Glutamatergic neuron (in vitro differentiated cells): ENCODE measurements around the gene PTPN3. TPM values are rescaled to one million over a fixed set of nuclear protein-coding genes. Genes with fewer than 3 reads are reported as not detected.

ENCODE experiments used
- DNase-seq: peaks from one replicate; pipeline ENCODE4 v3.0.0; 2022
- H3K27ac Mint-ChIP-seq: one replicate; pipeline ENCODE4 v1.8.0; 2020; ENCODE audit warnings: mild to moderate bottlenecking, mixed read lengths, inconsistent platforms; ENCODE audit not compliant: unreplicated experiment
- H3K27me3 Mint-ChIP-seq: one replicate; pipeline ENCODE4 v1.8.0; 2020; ENCODE audit warnings: mild to moderate bottlenecking, moderate library complexity, mixed read lengths, inconsistent platforms; ENCODE audit not compliant: unreplicated experiment
- H3K36me3 Mint-ChIP-seq: one replicate; pipeline ENCODE4 v1.8.0; 2020; ENCODE audit warnings: mild to moderate bottlenecking, mixed read lengths, inconsistent platforms; ENCODE audit not compliant: unreplicated experiment
- H3K4me1 Mint-ChIP-seq: one replicate; pipeline ENCODE4 v1.8.0; 2020; ENCODE audit warnings: mild to moderate bottlenecking, low read depth, mixed read lengths, inconsistent platforms; ENCODE audit not compliant: unreplicated experiment
- H3K4me3 Mint-ChIP-seq: one replicate; pipeline ENCODE4 v1.8.0; 2020; ENCODE audit warnings: mild to moderate bottlenecking, mixed read lengths, inconsistent platforms; ENCODE audit not compliant: unreplicated experiment
- H3K9me3 Mint-ChIP-seq: one replicate; pipeline ENCODE4 v1.8.0; 2020; ENCODE audit warnings: mild to moderate bottlenecking, moderate library complexity, mixed read lengths, inconsistent platforms; ENCODE audit not compliant: unreplicated experiment
- total RNA-seq: library from RNA; stranded (reverse); fragmentation: NEBNext Ultra II Directional; extraction: Animal tissue kit (Norgen Biotek cat#: 25700); gene quantifications from one replicate; pipeline ENCODE4 v1.2.1, GENCODE V29; 2021; ENCODE audit not compliant: unreplicated experiment
- TF ChIP-seq, protein P1 (sequence below): fragments of 200-600 bp; sonication (generic); IDR thresholded peaks from one replicate; pipeline ENCODE4 v1.5.0; 2021; ENCODE audit not compliant: partially characterized antibody, unreplicated experiment

The PTPN3 gene
- total RNA-seq, 1 donor from 2014 or later, result 1.6 TPM

DNA sequence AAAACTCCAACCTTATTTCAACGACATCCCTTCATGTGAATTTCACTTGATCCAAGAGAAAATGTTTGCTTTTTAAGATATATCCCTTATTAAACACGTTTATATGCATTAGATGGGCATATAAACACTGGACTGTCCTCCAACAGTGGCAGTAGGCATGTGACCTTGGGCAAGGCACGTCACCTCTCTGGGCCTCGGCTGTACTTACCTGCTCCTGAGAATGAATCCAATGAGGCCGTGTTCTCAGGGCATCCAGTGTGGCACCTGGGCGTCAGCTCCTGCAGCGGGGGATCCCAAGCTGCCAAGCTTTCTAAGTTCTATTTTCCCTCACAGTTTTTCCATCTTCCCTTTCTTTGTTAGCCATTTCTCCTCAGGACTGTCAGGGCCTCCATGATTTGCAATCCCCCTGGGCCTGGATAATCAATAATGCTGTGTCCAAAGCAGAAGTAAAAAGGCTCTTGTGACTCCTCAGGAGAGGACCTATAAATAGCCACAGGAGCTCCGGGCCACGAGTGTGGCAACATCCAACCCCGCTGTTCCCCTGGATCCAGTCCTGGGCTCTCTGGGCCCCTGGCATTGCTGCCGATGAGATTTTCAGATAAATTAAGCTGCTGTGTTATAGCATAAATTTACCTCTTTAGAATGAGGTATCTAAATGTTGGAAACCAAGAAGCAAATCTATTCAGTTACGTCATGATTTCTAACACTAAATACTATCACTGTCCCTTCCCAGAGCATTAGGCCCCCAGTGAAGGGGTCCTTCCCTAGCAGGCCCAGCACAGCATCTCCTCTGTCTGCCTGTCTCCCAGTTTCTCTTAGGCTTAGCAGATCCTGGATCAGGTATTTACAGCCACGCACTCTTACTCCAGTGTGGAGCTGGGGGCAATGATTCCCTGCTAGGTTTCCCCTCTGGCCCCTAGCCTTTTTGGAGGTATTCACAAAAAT, 76.8 kb downstream of the PTPN3 start:
- no peaks in the 10 kb centered on the region for H3K36me3 Mint-ChIP-seq
- DNase-seq, result peak; percentile 67
- peaks cover 2% of the 10 kb centered on the region for H3K9me3 Mint-ChIP-seq
- peak overlapping the region; percentile 87 for H3K27ac Mint-ChIP-seq
- peaks cover 6% of the 10 kb centered on the region for H3K27me3 Mint-ChIP-seq
- H3K4me1 Mint-ChIP-seq, result peaks cover 42% of the 10 kb centered on the region
- peak overlapping the region; percentile 23 for H3K4me3 Mint-ChIP-seq
- TF ChIP-seq, protein P1, sequence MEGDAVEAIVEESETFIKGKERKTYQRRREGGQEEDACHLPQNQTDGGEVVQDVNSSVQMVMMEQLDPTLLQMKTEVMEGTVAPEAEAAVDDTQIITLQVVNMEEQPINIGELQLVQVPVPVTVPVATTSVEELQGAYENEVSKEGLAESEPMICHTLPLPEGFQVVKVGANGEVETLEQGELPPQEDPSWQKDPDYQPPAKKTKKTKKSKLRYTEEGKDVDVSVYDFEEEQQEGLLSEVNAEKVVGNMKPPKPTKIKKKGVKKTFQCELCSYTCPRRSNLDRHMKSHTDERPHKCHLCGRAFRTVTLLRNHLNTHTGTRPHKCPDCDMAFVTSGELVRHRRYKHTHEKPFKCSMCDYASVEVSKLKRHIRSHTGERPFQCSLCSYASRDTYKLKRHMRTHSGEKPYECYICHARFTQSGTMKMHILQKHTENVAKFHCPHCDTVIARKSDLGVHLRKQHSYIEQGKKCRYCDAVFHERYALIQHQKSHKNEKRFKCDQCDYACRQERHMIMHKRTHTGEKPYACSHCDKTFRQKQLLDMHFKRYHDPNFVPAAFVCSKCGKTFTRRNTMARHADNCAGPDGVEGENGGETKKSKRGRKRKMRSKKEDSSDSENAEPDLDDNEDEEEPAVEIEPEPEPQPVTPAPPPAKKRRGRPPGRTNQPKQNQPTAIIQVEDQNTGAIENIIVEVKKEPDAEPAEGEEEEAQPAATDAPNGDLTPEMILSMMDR, result no peak

DNA sequence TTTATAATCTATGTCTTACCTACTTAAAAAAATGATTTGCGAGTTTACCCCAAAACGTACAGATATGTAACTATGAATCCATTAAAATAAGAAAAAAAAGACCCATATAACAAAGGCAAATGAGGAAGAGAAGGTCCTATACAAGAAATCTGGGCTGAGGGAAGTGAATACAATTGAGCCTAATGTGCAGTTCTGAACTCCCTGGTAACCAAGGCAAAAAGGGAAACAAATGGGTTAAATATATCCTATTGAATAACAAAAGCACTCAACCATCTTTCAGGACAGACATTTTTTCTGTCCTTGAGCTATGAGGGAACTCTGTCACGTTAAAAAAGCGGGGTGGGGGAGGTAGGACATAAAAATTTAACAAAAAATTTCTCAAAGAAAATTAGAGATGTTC, 78.6 kb downstream of the PTPN3 start:
- peaks cover 9% of the 10 kb centered on the region for H3K27me3 Mint-ChIP-seq
- no peak overlapping the region for H3K4me3 Mint-ChIP-seq
- peaks cover 42% of the 10 kb centered on the region for H3K4me1 Mint-ChIP-seq
- H3K27ac Mint-ChIP-seq, result no peak overlapping the region
- DNase-seq, result no peak
- TF ChIP-seq, protein P1, result no peak
- H3K36me3 Mint-ChIP-seq, result no peaks in the 10 kb centered on the region
- H3K9me3 Mint-ChIP-seq, result peaks cover 6% of the 10 kb centered on the region

DNA sequence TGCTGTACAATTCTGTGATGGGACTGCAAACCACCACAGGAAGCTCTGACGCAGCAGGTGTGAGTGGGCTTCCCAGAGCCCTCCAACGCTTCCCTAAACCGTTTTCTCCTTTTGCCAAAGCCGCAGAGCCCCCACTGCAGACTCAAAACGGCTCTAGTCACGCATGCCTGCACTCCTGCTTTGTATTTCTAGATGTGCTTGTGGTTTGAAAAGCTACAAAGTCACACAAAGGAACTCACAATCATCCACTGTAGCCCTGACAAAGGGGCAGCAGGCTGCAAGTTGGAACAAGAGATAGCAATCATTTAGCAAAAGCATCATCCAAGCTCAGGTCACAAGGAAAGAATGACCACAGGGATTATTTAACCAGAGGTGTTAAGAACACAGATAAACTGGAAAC, 79.3 kb downstream of the PTPN3 start:
- Mint-ChIP-seq H3K4me1 (peaks cover 42% of the 10 kb centered on the region), H3K36me3 (no peaks in the 10 kb centered on the region), H3K9me3 (peaks cover 6% of the 10 kb centered on the region), H3K27ac (no peak overlapping the region), H3K4me3 (no peak overlapping the region), H3K27me3 (peaks cover 9% of the 10 kb centered on the region)
- TF ChIP-seq, protein P1, result no peak
- DNase-seq, result no peak

DNA sequence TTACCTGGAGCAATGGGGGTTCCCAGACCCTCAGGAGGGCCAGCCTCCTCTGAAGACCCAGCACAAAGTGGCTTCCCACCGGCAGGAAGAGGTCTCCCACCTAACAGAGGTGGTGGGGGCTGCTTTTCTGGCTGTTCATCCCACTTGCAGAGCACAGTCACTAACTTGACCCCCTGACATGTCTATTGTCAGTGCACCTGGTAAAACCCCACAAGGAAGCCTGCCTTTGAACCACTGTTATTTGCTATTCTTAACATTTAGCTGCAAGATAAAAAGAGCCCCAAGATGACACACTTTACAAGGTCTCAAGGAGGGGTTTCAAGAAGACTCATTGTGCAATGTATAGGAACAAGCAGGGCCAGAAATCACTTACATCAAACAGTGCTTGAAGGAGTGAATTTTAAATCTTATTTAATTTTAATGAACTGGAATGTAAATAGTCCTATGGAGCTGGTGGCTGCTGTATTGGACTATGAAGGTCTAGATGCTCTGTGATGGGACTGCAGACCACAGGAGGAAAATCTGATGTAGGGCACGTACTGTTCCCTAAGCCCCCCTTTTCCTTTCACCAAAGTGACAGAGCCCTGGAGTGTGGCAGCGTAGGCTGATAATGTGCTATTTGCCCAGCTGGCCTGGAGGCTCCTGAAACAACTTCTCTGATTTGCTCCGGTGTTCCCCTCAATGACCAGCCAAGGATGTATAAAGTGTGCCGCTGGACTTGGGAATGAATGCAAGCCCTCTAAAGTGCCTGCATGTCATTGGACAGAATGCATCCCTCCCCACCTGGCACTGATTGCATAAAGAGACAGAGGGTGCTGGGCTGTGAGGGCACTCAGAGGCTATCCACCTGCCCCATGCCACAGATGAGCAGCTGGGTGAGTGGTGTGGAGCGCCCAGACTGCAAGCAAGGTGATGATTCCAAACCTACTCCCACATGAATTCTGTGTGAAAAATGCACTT, 80.2 kb downstream of the PTPN3 start:
- Mint-ChIP-seq H3K27me3 (peaks cover 9% of the 10 kb centered on the region), H3K4me3 (no peak overlapping the region), H3K27ac (no peak overlapping the region), H3K4me1 (peaks cover 42% of the 10 kb centered on the region), H3K36me3 (no peaks in the 10 kb centered on the region), H3K9me3 (peaks cover 6% of the 10 kb centered on the region)
- TF ChIP-seq, protein P1, result no peak
- no peak for DNase-seq
